GM18505 (cell line): ENCODE results near the gene EPS8L1.
A peak's percentile ranks its signal among the peaks of the same experiment; 100 is the strongest.

Experiments used
- ATAC-seq: cut with Tn5 transposase; IDR thresholded peaks from one replicate; pipeline ENCODE4 v1.9.1; 2021; ENCODE audit not compliant: unreplicated experiment
- POLR2A ChIP-seq: IDR thresholded peaks from 4 replicates; pipeline ENCODE4 v1.6.1; 2011; ENCODE audit warnings: borderline replicate concordance; ENCODE audit not compliant: insufficient read depth, insufficient read length; ENCODE audit errors: extremely low read depth

The EPS8L1 gene

DNA sequence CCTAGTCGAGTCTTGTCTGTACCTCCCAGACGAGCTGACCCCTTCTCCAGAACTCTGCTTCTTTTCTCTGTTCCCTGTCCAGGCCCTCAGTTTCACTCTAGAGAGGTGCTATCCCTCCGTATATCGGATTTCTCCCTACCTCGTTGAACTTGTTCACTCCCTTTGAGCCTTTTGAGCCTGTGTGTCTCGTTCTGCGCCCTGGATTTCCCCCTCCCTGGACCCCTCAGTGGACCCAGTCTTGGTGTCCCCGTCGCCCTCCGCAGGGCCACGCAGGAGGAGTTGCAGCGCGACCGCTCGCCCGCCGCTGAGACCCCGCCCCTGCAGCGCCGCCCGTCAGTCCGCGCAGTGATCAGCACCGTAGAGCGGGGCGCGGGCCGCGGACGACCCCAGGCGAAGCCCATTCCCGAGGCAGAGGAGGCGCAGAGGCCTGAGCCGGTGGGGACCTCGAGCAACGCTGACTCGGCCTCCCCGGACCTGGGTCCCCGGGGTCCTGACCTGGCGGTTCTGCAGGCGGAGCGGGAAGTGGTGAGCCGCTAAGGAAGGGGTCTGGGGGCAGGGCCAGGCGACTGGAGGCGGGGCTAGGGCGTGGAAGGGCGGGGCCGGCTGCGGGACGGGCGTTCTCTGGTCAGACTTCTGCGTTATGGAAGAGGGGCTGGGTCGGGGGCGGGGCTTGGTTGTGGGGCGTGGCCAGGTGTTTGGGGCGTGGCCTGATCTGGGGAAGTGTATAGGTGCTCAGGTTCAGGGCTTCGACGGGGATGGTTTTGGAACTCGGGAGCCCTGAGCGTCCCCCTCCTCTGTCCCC lies 5.5 kb downstream of the EPS8L1 start:
- TF ChIP-seq POLR2A, result no peak
- peak; percentile 60 for ATAC-seq

DNA sequence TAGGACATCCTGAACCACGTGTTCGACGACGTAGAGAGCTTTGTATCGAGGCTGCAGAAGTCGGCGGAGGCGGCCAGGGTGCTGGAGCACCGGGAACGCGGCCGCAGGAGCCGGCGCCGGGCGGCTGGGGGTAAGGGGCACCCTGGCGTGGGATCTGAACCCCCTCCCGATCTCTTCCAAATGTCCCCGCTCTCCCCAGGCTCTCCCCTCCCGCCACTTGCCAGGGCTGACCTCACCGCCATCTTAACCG lies 6.0 kb downstream of the EPS8L1 start:
- ATAC-seq, result no peak
- no peak for TF ChIP-seq POLR2A

DNA sequence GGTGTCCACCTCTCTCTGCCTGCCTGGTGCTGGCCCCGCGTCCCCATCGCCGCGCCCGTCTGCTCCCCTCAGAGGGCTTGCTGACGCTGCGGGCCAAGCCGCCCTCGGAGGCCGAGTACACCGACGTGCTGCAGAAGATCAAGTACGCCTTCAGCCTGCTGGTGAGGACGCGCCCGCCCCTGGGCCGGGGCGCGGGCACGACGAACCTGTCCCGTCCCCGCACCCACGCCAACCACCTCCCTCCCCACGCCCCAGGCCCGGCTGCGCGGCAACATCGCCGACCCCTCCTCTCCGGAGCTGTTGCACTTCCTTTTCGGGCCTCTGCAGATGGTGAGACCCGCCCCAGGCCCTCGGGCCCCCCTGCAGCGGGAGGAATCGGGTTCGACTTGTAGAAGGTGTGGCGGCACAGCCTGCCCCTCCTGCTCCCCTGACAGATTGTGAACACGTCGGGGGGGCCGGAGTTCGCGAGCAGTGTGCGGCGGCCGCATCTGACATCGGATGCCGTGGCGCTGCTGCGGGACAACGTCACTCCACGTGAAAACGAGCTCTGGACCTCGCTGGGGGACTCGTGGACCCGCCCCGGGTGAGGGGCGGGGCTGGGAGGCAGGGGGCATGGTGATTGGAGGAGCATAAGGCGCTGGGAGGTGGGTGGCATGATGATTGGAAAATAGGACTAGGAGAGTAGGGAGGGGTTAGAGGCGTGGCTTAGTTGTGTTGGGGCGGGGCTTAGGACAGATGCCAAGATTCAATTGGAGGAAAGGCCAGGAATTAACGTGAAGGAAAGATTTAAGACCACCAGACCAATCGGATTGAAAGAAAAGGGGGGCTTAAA lies 6.6 kb downstream of the EPS8L1 start:
- no peak for ATAC-seq
- no peak for TF ChIP-seq POLR2A

DNA sequence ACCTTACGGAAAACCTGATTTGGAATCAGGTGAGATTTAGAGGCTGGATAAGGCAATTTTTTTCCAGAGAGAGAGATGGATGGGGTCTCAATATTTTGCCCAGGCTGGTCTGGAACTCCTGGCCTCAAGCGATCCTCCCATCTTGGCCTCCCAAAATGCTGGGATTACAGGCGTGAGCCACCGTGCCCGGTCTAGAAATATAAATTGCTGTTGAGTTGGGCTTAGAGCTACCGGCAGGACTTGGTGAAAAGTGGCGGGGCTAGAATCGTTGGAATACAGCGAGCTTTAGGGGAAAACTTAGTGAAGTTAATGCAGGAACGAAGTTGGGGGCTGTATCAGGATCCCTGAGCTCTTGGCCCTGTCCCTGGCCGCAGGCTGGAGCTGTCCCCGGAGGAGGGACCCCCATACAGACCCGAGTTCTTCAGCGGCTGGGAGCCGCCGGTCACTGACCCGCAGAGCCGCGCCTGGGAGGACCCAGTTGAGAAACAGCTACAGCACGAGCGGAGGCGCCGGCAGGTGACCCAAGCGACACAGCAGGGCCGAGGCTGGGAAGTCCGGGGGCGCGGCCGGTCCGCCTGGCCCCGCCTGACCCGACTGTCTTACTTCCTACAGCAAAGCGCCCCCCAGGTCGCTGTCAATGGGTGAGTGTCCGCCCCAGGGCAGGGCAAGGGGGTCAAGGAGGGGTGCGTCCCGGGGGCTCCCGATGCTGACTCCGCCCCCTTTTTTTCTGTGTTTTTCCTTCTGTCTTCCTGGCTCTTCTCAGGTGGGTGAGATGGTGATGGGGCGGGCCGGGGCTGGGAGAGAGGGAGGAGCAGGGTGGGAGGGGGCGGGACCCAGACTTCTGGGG lies 7.6 kb downstream of the EPS8L1 start:
- no peak for TF ChIP-seq POLR2A
- no peak for ATAC-seq

DNA sequence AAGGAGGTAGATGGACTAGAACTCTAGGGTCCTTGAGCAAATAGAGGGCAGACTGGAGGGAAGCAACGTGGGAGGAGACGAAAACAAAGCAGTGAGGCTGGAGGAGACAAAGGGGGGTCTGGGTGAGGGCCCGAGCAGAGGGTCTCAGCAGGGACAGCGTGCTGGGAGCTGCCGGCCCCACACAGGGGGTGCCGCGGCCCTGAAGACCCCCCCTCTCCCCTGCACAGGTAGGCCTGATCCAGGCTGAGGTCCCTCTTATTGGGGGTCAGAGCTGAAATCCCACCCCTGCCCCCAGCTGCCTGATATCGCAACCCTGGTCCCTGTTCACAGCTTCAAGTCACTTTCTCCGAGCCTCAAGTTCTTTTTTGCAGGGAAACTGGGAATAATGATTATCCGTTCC lies 8.7 kb downstream of the EPS8L1 start:
- no peak for TF ChIP-seq POLR2A
- no peak for ATAC-seq

DNA sequence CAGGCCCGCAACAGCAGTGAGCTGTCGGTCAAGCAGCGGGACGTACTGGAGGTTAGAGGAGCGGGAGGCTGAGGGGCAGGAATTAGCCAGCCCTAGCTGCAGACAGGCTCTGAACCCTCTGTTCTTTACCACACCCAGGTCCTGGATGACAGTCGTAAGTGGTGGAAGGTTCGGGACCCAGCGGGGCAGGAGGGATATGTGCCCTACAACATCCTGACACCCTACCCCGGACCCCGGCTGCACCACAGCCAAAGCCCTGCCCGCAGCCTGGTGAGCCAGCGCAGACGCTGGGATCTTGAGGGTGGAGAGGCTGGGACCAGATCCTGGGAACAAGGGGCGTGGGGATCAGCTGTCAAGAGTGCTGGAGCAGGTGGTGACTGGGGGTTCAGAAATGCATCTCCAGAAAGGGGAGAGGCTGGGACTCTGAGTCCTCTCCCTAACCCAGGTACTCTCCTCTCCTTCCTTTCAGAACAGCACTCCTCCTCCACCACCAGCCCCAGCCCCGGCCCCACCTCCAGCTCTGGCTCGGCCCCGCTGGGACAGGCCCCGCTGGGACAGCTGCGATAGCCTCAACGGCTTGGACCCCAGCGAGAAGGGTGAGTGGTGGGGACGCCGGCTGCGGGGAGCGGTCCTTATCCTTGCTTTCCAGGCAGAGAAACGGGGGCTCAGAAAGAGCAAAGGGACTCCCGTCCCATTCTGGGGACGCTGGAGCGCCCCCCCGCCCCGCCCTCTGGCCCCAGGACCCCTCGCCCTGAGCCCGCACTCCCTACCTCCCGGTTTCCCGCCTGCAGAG lies 10.4 kb downstream of the EPS8L1 start:
- TF ChIP-seq POLR2A, result no peak
- no peak for ATAC-seq

DNA sequence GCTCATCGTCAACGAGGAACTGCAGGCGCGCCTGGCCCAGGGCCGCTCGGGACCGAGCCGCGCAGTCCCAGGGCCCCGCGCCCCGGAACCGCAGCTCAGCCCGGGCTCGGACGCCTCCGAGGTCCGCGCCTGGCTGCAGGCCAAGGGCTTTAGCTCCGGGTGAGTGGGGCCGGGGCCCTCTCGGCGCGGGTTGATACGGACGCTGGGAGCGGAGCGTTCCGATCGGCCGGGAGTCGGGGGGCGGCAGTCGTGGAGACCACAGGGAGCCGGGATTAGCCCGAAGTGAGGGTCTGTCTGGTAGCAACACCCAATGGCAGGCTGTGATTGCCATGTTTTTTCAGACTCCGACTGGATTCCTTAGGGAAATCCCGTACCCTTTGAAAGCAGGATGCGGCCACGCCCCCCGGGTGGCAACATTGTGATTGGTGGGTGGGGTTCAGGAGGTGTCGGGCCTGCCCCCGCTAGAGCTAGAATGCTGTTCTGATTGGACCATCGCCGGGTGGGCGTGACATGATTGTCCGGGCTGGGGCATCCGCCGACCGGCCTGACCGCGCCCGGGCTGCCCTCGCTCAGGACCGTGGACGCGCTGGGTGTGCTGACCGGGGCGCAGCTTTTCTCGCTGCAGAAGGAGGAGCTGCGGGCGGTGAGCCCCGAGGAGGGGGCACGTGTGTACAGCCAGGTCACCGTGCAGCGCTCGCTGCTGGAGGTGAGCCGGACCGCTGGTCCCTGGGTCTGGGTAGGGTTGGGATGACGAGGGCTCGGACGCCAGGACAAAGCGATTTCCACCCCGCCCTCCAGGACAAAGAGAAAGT lies 11.3 kb downstream of the EPS8L1 start:
- ATAC-seq, result no peak
- no peak for TF ChIP-seq POLR2A

DNA sequence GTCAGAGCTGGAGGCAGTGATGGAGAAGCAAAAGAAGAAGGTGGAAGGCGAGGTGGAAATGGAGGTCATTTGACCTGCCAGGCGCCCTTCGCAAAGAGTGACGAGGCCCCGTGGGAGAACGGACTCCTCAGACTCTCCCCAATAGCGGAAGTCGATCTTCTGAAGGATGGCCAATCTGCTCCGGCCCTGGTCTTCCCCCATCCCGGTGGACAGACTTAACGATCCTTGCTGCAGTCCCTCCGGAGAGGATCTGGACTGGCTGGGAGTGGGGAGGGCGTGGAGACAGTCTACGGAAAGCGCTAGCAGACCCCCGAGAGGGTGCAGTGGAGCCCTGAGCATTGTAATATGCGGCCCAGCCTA lies 11.9 kb downstream of the EPS8L1 start:
- no peak for ATAC-seq
- TF ChIP-seq POLR2A, result no peak

DNA sequence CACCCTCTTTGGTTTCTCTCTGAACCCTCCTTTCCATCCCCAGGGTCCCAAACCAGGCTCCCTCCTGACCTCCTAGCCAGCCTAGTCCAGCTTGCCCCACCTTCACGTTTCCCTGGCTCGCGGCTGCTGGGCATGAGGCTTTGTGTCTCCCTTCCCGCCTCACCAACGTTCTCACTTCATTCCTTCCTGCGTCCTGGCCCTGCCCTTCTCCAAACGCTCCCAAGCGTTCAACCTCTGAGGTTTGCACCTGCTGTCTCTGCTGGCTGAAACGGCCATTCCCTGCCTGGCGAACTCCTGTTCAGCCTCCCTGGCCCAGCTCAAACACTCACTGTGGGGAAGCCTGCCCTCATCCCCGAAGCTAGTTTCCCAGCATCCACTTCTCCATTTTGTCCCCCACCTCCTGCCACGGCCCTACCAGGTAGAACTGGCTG lies 12.4 kb downstream of the EPS8L1 start:
- no peak for TF ChIP-seq POLR2A
- ATAC-seq, result no peak

DNA sequence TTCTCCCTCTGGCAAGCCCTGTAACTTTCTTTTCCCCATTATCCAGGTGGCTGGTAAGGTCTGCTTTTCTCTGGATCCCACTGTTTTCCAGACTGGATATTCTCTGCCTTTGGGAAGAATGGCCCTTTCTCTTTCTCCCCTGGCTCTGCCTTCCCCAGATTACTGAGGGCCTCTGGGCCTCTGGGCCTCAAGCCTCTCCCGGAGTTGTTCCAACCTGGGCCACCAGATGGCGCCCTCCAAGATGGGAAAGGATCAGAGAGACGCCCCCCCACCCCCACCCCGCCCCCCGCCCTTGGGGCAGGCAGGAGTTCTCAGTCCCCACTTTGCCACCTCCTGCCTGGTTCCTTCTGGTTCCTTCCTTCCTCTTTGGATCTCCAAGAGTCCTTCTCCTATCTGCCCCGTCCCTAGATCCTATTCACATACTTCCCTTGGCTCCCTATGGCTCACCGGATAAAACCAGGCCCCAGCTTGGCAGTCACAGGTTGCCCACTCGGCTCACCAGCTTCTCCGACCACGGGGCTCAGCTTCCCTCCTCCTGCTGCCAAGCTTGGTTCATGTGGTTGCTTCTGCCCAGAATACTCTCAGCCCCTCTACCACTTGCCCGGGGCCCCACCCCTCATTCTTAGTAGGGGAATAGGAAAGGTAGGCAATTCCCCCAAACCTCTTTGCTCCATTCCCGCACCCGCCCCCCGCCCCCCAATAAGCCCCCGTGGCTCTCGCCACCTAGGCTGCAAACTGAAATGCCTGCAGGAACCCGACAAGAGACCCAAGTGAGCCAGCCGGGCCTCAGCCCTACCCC lies 13.1 kb downstream of the EPS8L1 start:
- TF ChIP-seq POLR2A, result no peak
- no peak for ATAC-seq

DNA sequence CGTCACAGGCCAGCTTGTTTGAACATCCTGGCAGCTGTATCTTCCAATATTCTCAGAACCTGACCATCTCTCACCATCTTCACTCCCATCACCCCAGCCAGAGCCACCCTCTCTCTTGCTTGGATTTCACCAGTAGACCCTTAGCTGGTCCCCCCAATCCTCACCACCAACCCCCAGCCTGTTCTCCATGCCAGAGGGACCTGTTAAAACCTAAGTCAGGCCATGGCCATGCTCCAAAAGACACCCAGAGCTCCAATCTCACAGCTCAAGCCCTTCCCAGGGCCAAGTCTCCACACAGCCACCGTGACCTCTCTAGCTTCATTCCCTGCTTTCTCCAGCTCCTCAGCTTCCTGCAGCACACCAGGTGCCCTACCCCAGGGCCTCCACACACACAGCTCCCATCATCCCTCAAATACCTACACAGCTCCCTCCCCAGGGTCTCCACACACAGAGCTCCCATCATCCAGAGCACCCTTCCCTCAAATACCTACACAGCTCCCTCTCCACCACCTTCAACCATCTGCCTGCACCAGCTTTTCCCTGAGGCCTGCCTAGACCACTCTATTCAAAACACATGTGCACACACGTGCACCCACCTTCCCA lies 13.8 kb downstream of the EPS8L1 start:
- no peak for ATAC-seq
- TF ChIP-seq POLR2A, result no peak

DNA sequence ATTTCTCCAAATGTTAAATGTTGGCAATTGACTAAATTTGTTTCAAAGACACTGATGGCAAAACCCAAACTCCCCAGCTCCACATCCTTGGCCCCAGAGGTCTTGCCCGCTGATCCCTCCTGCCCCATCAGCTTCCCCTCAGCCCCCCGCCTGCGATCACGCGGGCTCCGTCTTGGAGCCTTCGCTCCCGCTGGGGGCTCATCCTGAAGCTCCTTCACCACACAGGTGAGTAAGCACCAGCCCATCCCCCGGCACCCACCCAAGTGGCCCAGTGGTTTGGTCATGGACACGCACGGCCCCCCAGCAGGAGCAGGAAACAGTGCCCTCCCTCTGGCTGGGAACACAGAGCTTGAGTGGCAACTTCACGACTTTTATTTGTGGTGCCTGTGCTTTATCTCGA lies 14.9 kb downstream of the EPS8L1 start:
- TF ChIP-seq POLR2A, result no peak
- no peak for ATAC-seq
